Astrocyte (in vitro differentiated cells and primary cell): ENCODE results near the gene P4HB. TPM values are rescaled to one million over a fixed set of nuclear protein-coding genes. Genes with fewer than 3 reads are reported as not detected.

Experiments used
- DNase-seq: peaks from one replicate; pipeline ENCODE4 v3.0.0-alpha.2; 2010; ENCODE audit warnings: low read depth
- FAIRE-seq: peaks from 2 replicates; lab custom pipeline; 2011; peaks lifted over from hg19 to GRCh38; lab: Jason Lieb, UNC
- H2AFZ ChIP-seq: 2 replicates; pipeline ENCODE4 v1.6.0; 2012; ENCODE audit warnings: low read depth, low read length, inconsistent platforms
- H3K27ac ChIP-seq: 2 replicates; pipeline ENCODE4 v1.5.1; 2011; ENCODE audit warnings: low read depth, low read length, inconsistent platforms
- H3K27me3 ChIP-seq: 2 replicates; pipeline ENCODE4 v1.6.0; 2011; ENCODE audit warnings: low read length, inconsistent platforms; ENCODE audit not compliant: insufficient read depth
- H3K36me3 ChIP-seq: 2 replicates; pipeline ENCODE4 v1.5.1; 2011; ENCODE audit warnings: low read length, inconsistent platforms; ENCODE audit not compliant: insufficient read depth
- H3K4me1 ChIP-seq: 2 replicates; pipeline ENCODE4 v1.5.1; 2011; ENCODE audit warnings: low read length, inconsistent platforms; ENCODE audit not compliant: insufficient read depth
- H3K4me2 ChIP-seq: 2 replicates; pipeline ENCODE4 v1.6.0; 2012; ENCODE audit warnings: low read length, inconsistent platforms
- H3K4me3 ChIP-seq: 2 replicates; pipeline ENCODE4 v1.5.1; 2011; ENCODE audit warnings: low read depth, mild to moderate bottlenecking, low read length, inconsistent platforms; ENCODE audit not compliant: insufficient read depth
- H3K79me2 ChIP-seq: 2 replicates; pipeline ENCODE4 v1.6.0; 2012; ENCODE audit warnings: mild to moderate bottlenecking, low read length, inconsistent platforms; ENCODE audit not compliant: insufficient read depth
- H3K9ac ChIP-seq: 2 replicates; pipeline ENCODE4 v1.6.0; 2012; ENCODE audit warnings: mild to moderate bottlenecking, low read length, inconsistent platforms
- H3K9me3 ChIP-seq: 2 replicates; pipeline ENCODE4 v1.5.1; 2012; ENCODE audit warnings: low read depth, mild to moderate bottlenecking, low read length, inconsistent platforms; ENCODE audit not compliant: insufficient read depth
- H4K20me1 ChIP-seq: 2 replicates; pipeline ENCODE4 v1.6.0; 2012; ENCODE audit warnings: low read length, inconsistent platforms; ENCODE audit not compliant: insufficient read depth
- H3K27ac Mint-ChIP-seq: one replicate; pipeline ENCODE4 v1.8.0; 2021; ENCODE audit warnings: mild to moderate bottlenecking, mixed read lengths; ENCODE audit not compliant: unreplicated experiment
- H3K27me3 Mint-ChIP-seq: one replicate; pipeline ENCODE4 v1.8.0; 2021; ENCODE audit warnings: low read depth, mixed read lengths; ENCODE audit not compliant: unreplicated experiment
- H3K36me3 Mint-ChIP-seq: one replicate; pipeline ENCODE4 v1.8.0; 2021; ENCODE audit warnings: low read depth, mixed read lengths; ENCODE audit not compliant: unreplicated experiment
- H3K4me1 Mint-ChIP-seq: one replicate; pipeline ENCODE4 v1.8.0; 2021; ENCODE audit warnings: low read depth, mixed read lengths; ENCODE audit not compliant: unreplicated experiment
- H3K4me3 Mint-ChIP-seq: one replicate; pipeline ENCODE4 v1.8.0; 2021; ENCODE audit warnings: mild to moderate bottlenecking, moderate library complexity, mixed read lengths; ENCODE audit not compliant: unreplicated experiment
- H3K9me3 Mint-ChIP-seq: one replicate; pipeline ENCODE4 v1.8.0; 2021; ENCODE audit warnings: mild to moderate bottlenecking, mixed read lengths; ENCODE audit not compliant: unreplicated experiment
- CTCF ChIP-seq: IDR thresholded peaks from 2 replicates; pipeline ENCODE4 v1.5.1; 2011; ENCODE audit warnings: low read depth, mild to moderate bottlenecking, inconsistent platforms, low read length, moderate library complexity; ENCODE audit not compliant: insufficient read depth
- EZH2 ChIP-seq: IDR thresholded peaks from 2 replicates; pipeline ENCODE4 v1.6.1; 2012; ENCODE audit warnings: mild to moderate bottlenecking, low read length, inconsistent platforms; ENCODE audit not compliant: insufficient read depth
- total RNA-seq: library from RNA; stranded (reverse); gene quantifications from 2 replicates; pipeline ENCODE4 v1.2.1, GENCODE V29; 2021

Gene P4HB
- total RNA-seq, 1 donor from 2014 or later, result 1,268 TPM

DNA sequence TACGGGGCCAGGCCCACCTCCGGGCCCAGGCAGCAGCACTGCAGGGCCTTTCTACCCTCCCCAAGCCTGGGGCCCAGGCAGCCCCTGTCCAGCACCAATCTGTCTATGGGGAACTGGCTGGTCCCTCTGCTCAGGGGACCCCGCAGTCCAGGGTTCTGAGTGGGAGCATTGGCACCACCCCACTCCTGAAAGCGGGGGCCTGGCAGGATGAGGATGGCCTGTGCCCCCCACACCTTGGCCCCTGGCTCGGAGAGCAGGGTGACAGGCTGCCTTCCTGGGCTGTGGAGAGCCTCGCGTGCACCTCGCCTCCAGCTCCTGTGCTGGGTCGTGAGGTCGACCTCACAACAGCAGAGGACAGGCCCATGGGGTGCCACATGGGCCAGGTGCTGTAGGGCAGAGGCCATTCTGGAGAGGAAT lies 43.1 kb upstream of the P4HB start:
- H3K9me3 ChIP-seq, result no peaks in the 10 kb centered on the region
- H3K79me2 ChIP-seq, result peaks cover 11% of the 10 kb centered on the region
- Mint-ChIP-seq H3K36me3 (peaks cover 8% of the 10 kb centered on the region), H3K27me3 (no peaks in the 10 kb centered on the region), H3K4me1 (peaks cover 4% of the 10 kb centered on the region), H3K9me3 (no peaks in the 10 kb centered on the region), H3K4me3 (peak overlapping the region; percentile 62), H3K27ac (no peak overlapping the region)
- H3K27me3 ChIP-seq, result no peaks in the 10 kb centered on the region
- H3K9ac ChIP-seq, result no peak overlapping the region
- peaks cover 21% of the 10 kb centered on the region for H3K4me1 ChIP-seq
- H3K4me3 ChIP-seq, result no peak overlapping the region
- TF ChIP-seq CTCF, result no peak
- H3K36me3 ChIP-seq, result no peaks in the 10 kb centered on the region
- H2AFZ ChIP-seq, result no peak overlapping the region
- H4K20me1 ChIP-seq, result peaks cover 26% of the 10 kb centered on the region
- no peak overlapping the region for H3K27ac ChIP-seq
- H3K4me2 ChIP-seq, result no peak overlapping the region
- DNase-seq (no peak), FAIRE-seq (no peak)

- Histone ChIP-seq H2AFZ (no peak overlapping the region), H3K9me3 (no peaks in the 10 kb centered on the region), H3K4me3 (no peak overlapping the region), H3K79me2 (peaks cover 11% of the 10 kb centered on the region), H3K27me3 (no peaks in the 10 kb centered on the region), H3K9ac (no peak overlapping the region), H3K27ac (no peak overlapping the region), H3K36me3 (no peaks in the 10 kb centered on the region), H3K4me1 (peaks cover 27% of the 10 kb centered on the region), H3K4me2 (peak overlapping the region; percentile 77), H4K20me1 (peaks cover 26% of the 10 kb centered on the region)
- Mint-ChIP-seq H3K4me3 (no peak overlapping the region), H3K9me3 (no peaks in the 10 kb centered on the region), H3K36me3 (peaks cover 8% of the 10 kb centered on the region), H3K4me1 (peaks cover 10% of the 10 kb centered on the region), H3K27ac (no peak overlapping the region), H3K27me3 (no peaks in the 10 kb centered on the region)
- DNase-seq (no peak), FAIRE-seq (no peak)
- TF ChIP-seq CTCF (no peak), EZH2 (no peak)
Observed at GRCh38 chr17:81902653-81903414, 42.5 kb upstream of the P4HB start.

DNA sequence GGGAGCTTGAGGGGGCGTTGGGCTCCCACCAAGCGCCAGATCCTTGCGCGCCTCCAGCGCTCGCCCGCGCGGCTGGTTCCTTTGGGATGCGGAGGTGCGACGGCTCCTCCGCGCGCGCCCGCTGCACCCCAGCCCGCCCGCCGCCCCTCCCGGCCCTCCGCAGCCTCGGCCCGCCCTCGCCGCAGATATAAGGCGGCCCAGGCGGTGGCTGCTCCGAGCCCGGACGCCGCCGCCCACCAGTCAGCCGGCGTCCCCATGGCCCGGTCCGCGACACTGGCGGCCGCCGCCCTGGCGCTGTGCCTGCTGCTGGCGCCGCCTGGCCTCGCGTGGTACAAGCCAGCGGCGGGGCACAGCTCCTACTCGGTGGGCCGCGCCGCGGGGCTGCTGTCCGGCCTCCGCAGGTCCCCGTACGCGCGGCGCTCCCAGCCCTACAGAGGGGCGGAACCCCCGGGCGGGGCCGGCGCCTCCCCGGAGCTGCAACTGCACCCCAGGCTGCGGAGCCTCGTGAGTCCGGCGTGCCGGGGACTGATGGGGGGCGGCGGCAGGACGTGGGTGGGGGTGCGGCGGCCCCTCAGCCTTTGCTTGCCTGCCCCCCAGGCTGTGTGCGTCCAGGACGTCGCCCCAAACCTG lies 41.8 kb upstream of the P4HB start, which contains the start of gene NPB:
NPB (plus strand) TSS at position 216 of the 630 bp plus-strand sequence; CDS start at position 256, 40 bp downstream.
- H4K20me1 ChIP-seq, result peaks cover 26% of the 10 kb centered on the region
- no peak for FAIRE-seq
- peaks cover 12% of the 10 kb centered on the region for H3K4me1 Mint-ChIP-seq
- no peak within 1 kb of the TSS for H2AFZ ChIP-seq
- peaks cover 11% of the 10 kb centered on the region for H3K79me2 ChIP-seq
- no peak within 1 kb of the TSS for H3K4me3 Mint-ChIP-seq
- H3K9me3 Mint-ChIP-seq, result no peaks in the 10 kb centered on the region
- H3K4me2 ChIP-seq, result peak within 1 kb of the TSS; percentile 77
- H3K27me3 Mint-ChIP-seq, result no peaks in the 10 kb centered on the region
- H3K4me3 ChIP-seq, result peak within 1 kb of the TSS; percentile 1
- H3K9ac ChIP-seq, result no peak within 1 kb of the TSS
- no peaks in the 10 kb centered on the region for H3K27me3 ChIP-seq
- H3K27ac ChIP-seq, result no peak within 1 kb of the TSS
- peak within 1 kb of the TSS; percentile 13 for H3K27ac Mint-ChIP-seq
- no peaks in the 10 kb centered on the region for H3K36me3 ChIP-seq
- no peak for TF ChIP-seq EZH2
- TF ChIP-seq CTCF, result no peak
- no peaks in the 10 kb centered on the region for H3K9me3 ChIP-seq
- H3K4me1 ChIP-seq, result peaks cover 32% of the 10 kb centered on the region
- no peak for DNase-seq
- H3K36me3 Mint-ChIP-seq, result peaks cover 8% of the 10 kb centered on the region
